H1 (cell line): ENCODE measurements around the gene B3GALT4. TPM values are rescaled to one million over a fixed set of nuclear protein-coding genes. Genes with fewer than 3 reads are reported as not detected.

Experiments used
- CTCF ChIA-PET: fragments of 300-600 bp; sonication (Branson Sonifier 250); formaldehyde crosslinking; loops from one replicate; lab custom pipeline; 2021; ENCODE audit not compliant: partially characterized antibody; lab: Charles Lee
- POLR2A ChIA-PET: fragments of 300-600 bp; sonication (Branson Sonifier 250); formaldehyde crosslinking; loops from one replicate; lab custom pipeline; 2021; ENCODE audit warnings: inconsistent platforms; ENCODE audit not compliant: partially characterized antibody; lab: Charles Lee
- DNase-seq, 2 experiments: peaks; one replicate each; pipeline versions ENCODE4 v3.0.0 to v3.0.0-alpha.2; 2010 to 2022; ENCODE audit warnings: low spot score in 2 of 2, low read depth in 1 of 2, mixed read lengths in 1 of 2
- FAIRE-seq: peaks from 2 replicates; lab custom pipeline; 2011; peaks lifted over from hg19 to GRCh38; lab: Jason Lieb, UNC
- H2AFZ ChIP-seq: 2 replicates; pipeline ENCODE4 v1.8.1; 2012; ENCODE audit warnings: low read length, inconsistent platforms
- H2AK5ac ChIP-seq: 2 replicates; pipeline ENCODE4 v1.6.1; 2013; ENCODE audit warnings: low read depth, low read length
- H2BK120ac ChIP-seq: replicated peaks from 2 replicates; pipeline ENCODE3; 2013; ENCODE audit warnings: low read depth, low read length, inconsistent platforms
- H2BK12ac ChIP-seq: 2 replicates; pipeline ENCODE4 v1.6.1; 2013; ENCODE audit warnings: low read depth, low read length
- H2BK15ac ChIP-seq: 2 replicates; pipeline ENCODE4 v1.6.1; 2013; ENCODE audit warnings: low read length
- H2BK20ac ChIP-seq: 2 replicates; pipeline ENCODE4 v1.6.1; 2013; ENCODE audit warnings: low read length
- H2BK5ac ChIP-seq: 2 replicates; pipeline ENCODE4 v1.6.1; 2013; ENCODE audit warnings: low read depth, low read length
- H3K14ac ChIP-seq: 2 replicates; pipeline ENCODE4 v1.6.1; 2013; ENCODE audit warnings: inconsistent platforms; ENCODE audit not compliant: insufficient read length
- H3K18ac ChIP-seq: 2 replicates; pipeline ENCODE4 v1.6.1; 2013; ENCODE audit warnings: low read length; ENCODE audit errors: extremely low read depth
- H3K23ac ChIP-seq: 2 replicates; pipeline ENCODE4 v1.6.1; 2013; ENCODE audit warnings: inconsistent platforms; ENCODE audit not compliant: insufficient read length
- H3K23me2 ChIP-seq: 2 replicates; pipeline ENCODE4 v1.6.1; 2013; ENCODE audit warnings: low read depth, low read length
- H3K27ac ChIP-seq: 2 replicates; pipeline ENCODE4 v1.6.1; 2011; ENCODE audit warnings: low read depth, low read length, inconsistent platforms
- H3K27me3 ChIP-seq, 4 experiments: replicated peaks in 1 of 4; 1 replicate in 1 of 4; 2 replicates in 3 of 4; pipeline versions ENCODE4 v1.6.1 to v1.8.1; 2011 to 2013; ENCODE audit warnings: low read length in 3 of 4, mild to moderate bottlenecking in 3 of 4, inconsistent platforms in 2 of 4, mixed read lengths in 2 of 4, moderate library complexity in 1 of 4; ENCODE audit not compliant: control insufficient read depth in 3 of 4, insufficient read depth in 3 of 4; ENCODE audit errors: extremely low read depth in 1 of 4
- H3K36me3 ChIP-seq, 4 experiments: 2 replicates each; pipeline versions ENCODE4 v1.6.1 to v1.8.1; 2011 to 2013; ENCODE audit warnings: mild to moderate bottlenecking in 4 of 4, low read length in 3 of 4, moderate library complexity in 2 of 4, control low read depth in 1 of 4, inconsistent platforms in 1 of 4; ENCODE audit not compliant: insufficient read depth in 4 of 4, control insufficient read depth in 2 of 4
- H3K4ac ChIP-seq: replicated peaks from 2 replicates; pipeline ENCODE3; 2013; ENCODE audit warnings: low read length, low read depth, mixed read lengths, inconsistent platforms; ENCODE audit not compliant: insufficient read length
- H3K4me1 ChIP-seq, 4 experiments: replicated peaks in 1 of 4; 1 replicate in 1 of 4; 2 replicates in 3 of 4; pipeline versions ENCODE4 v1.6.1 to v1.8.1; 2011 to 2013; ENCODE audit warnings: low read length in 3 of 4, inconsistent platforms in 2 of 4, mixed read lengths in 1 of 4; ENCODE audit not compliant: insufficient read depth in 4 of 4, control insufficient read depth in 3 of 4
- H3K4me2 ChIP-seq, 2 experiments: 2 replicates each; pipeline versions ENCODE4 v1.6.1 to v1.8.1; 2011 to 2013; ENCODE audit warnings: low read depth in 2 of 2, low read length in 2 of 2, control low read depth in 1 of 2, inconsistent platforms in 1 of 2, mild to moderate bottlenecking in 1 of 2; ENCODE audit not compliant: insufficient read depth in 1 of 2
- H3K4me3 ChIP-seq, 4 experiments: fragments of 200-600, 300-600 bp in 1 of 4; sonication (generic), shearing (Covaris generic), sonication (Bioruptor Twin) in 1 of 4; 2 replicates each; pipeline versions ENCODE4 v1.5.1 to v1.8.1; 2011 to 2016; ENCODE audit warnings: low read length in 4 of 4, low read depth in 3 of 4, control low read depth in 2 of 4, inconsistent platforms in 2 of 4, mild to moderate bottlenecking in 2 of 4, mixed read lengths in 1 of 4, moderate library complexity in 1 of 4; ENCODE audit not compliant: insufficient read depth in 2 of 4; ENCODE audit errors: extremely low read depth in 1 of 4
- H3K56ac ChIP-seq: replicated peaks from 2 replicates; pipeline ENCODE3; 2013; ENCODE audit warnings: low read depth, mild to moderate bottlenecking, mixed read lengths, low read length, inconsistent platforms; ENCODE audit not compliant: insufficient read length
- H3K79me1 ChIP-seq: 2 replicates; pipeline ENCODE4 v1.6.1; 2013; ENCODE audit warnings: low read depth, low read length, control low read depth
- H3K79me2 ChIP-seq, 2 experiments: 2 replicates each; pipeline versions ENCODE4 v1.6.1 to v1.8.1; 2012 to 2013; ENCODE audit warnings: low read length in 2 of 2, mild to moderate bottlenecking in 2 of 2, inconsistent platforms in 1 of 2; ENCODE audit not compliant: insufficient read depth in 2 of 2, control insufficient read depth in 1 of 2
- H3K9ac ChIP-seq, 4 experiments: replicated peaks in 1 of 4; 1 replicate in 1 of 4; 2 replicates in 3 of 4; pipeline versions ENCODE4 v1.6.1 to v1.8.1; 2011 to 2013; ENCODE audit warnings: low read depth in 3 of 4, low read length in 3 of 4, control low read depth in 2 of 4, mild to moderate bottlenecking in 2 of 4, moderate library complexity in 2 of 4, inconsistent platforms in 1 of 4; ENCODE audit errors: extremely low read depth in 1 of 4
- H3K9me3 ChIP-seq, 2 experiments: 2 replicates each; pipeline versions ENCODE4 v1.6.1 to v1.8.1; 2012 to 2013; ENCODE audit warnings: mild to moderate bottlenecking in 2 of 2, moderate library complexity in 2 of 2, control low read depth in 1 of 2, inconsistent platforms in 1 of 2, low read depth in 1 of 2, low read length in 1 of 2, mixed read lengths in 1 of 2; ENCODE audit not compliant: insufficient read depth in 2 of 2
- H4K20me1 ChIP-seq, 2 experiments: replicated peaks in 1 of 2; 2 replicates each; pipeline versions ENCODE3 to v1.8.1; 2011 to 2013; ENCODE audit warnings: inconsistent platforms in 2 of 2, low read length in 2 of 2, mild to moderate bottlenecking in 1 of 2; ENCODE audit not compliant: insufficient read depth in 2 of 2, control insufficient read depth in 1 of 2
- H4K5ac ChIP-seq: 2 replicates; pipeline ENCODE4 v1.6.1; 2013; ENCODE audit warnings: low read length, low read depth, mixed read lengths, inconsistent platforms; ENCODE audit not compliant: insufficient read length
- H4K8ac ChIP-seq: 2 replicates; pipeline ENCODE4 v1.8.0; 2013; ENCODE audit warnings: mild to moderate bottlenecking, moderate library complexity, low read length, inconsistent platforms; ENCODE audit not compliant: insufficient read depth; ENCODE audit errors: extremely low read depth
- H4K91ac ChIP-seq: replicated peaks from 2 replicates; pipeline ENCODE3; 2013; ENCODE audit warnings: low read length, mixed read lengths, inconsistent platforms; ENCODE audit not compliant: insufficient read length
- BCL11A ChIP-seq, 2 experiments: IDR thresholded peaks; one replicate each; pipeline ENCODE4 v1.6.1; 2011; ENCODE audit warnings: low read depth in 2 of 2, low read length in 2 of 2, mild to moderate bottlenecking in 2 of 2
- CREB1 ChIP-seq: IDR thresholded peaks from 2 replicates; pipeline ENCODE4 v1.6.1; 2012; ENCODE audit warnings: inconsistent platforms
- GABPA ChIP-seq: IDR thresholded peaks from 2 replicates; pipeline ENCODE4 v1.6.1; 2011; ENCODE audit warnings: mild to moderate bottlenecking, low read length, moderate library complexity, borderline replicate concordance; ENCODE audit not compliant: insufficient read depth
- GTF2F1 ChIP-seq: IDR thresholded peaks from 2 replicates; pipeline ENCODE4 v1.6.1; 2012; ENCODE audit warnings: low read depth, low read length, improper control_type of control experiment, borderline replicate concordance
- MAFK ChIP-seq: IDR thresholded peaks from 2 replicates; pipeline ENCODE4 v1.6.1; 2012; ENCODE audit warnings: low read depth, mild to moderate bottlenecking, improper control_type of control experiment, low read length
- RXRA ChIP-seq: IDR thresholded peaks from 2 replicates; pipeline ENCODE4 v1.6.1; 2011; ENCODE audit warnings: low read depth, mild to moderate bottlenecking, low read length, moderate library complexity; ENCODE audit not compliant: insufficient read depth
- SP4 ChIP-seq: IDR thresholded peaks from 2 replicates; pipeline ENCODE4 v1.6.1; 2012; ENCODE audit warnings: low read length, inconsistent platforms
- ZNF274 ChIP-seq: IDR thresholded peaks from 2 replicates; pipeline ENCODE4 v1.7.0; 2012; ENCODE audit warnings: low read length, borderline replicate concordance; ENCODE audit errors: extremely low read depth
- WGBS, 2 experiments: shearing (Covaris generic) in 1 of 2; methylation state at CpG; one replicate each; pipeline versions ENCODE4 v1.1.6 to v1.1.7; 2013 to 2015; ENCODE audit warnings: low lambda C conversion rate in 2 of 2, mixed read lengths in 2 of 2, inconsistent platforms in 1 of 2, low coverage in 1 of 2, missing lambda C conversion rate in 1 of 2; ENCODE audit not compliant: insufficient replicate concordance in 2 of 2, insufficient coverage in 1 of 2, insufficient read length in 1 of 2; ENCODE audit errors: extremely low coverage in 1 of 2, missing lambda C conversion rate in 1 of 2; 5-methylcytosine and 5-hydroxymethylcytosine counted together
- polyA plus RNA-seq, 7 experiments: library from polyadenylated mRNA; depleted of rRNA in 3 of 7; stranded (reverse) in 5 of 7; unstranded in 2 of 7; fragments of >200 nt in 5 of 7; fragments of 200-250 nt in 2 of 7; gene quantifications; 1 replicate in 5 of 7; 2 replicates in 1 of 7; 4 replicates in 1 of 7; pipeline versions ENCODE4 v1.2.1 to v1.2.3, GENCODE V29; 2011 to 2013; ENCODE audit warnings: missing spikeins in 2 of 7, mixed read lengths in 2 of 7
- total RNA-seq: library from RNA; stranded (reverse); fragmentation: NEBNext Ultra II Directional; extraction: Animal tissue kit (Norgen Biotek cat#: 25700); gene quantifications from 2 replicates; pipeline ENCODE4 v1.2.1, GENCODE V29; 2021

The B3GALT4 gene
- total and polyA plus RNA-seq, 2 of the 8 experiments (the other 6 are each of a cell fraction or from before 2014, with no cell fraction given), result 2.2 to 3.0 TPM

- Histone ChIP-seq H2BK120ac (no peak overlapping the region), H3K14ac (no peak overlapping the region), H3K23me2 (peaks cover 13% of the 10 kb centered on the region; the same call in 1 of the 2 replicates), H3K27me3 (no peaks in the 10 kb centered on the region), H3K9ac (no peak overlapping the region), H3K79me1 (peaks cover 10% of the 10 kb centered on the region; the same call in 1 of the 2 replicates), H4K8ac (no peak overlapping the region; the same call in 1 of the 2 replicates), H3K4me1 (peaks cover 0 to 13% (median 8%) of the 10 kb centered on the region in 4 experiments; a peak in 6 of 7 replicates), H3K4me2 (no peak overlapping the region), H2BK12ac (no peak overlapping the region), H4K20me1 (peaks cover 0 to 3% of the 10 kb centered on the region in 2 experiments), H3K36me3 (peaks cover 12 to 22% (median 17%) of the 10 kb centered on the region in 4 experiments; a peak in 7 of 8 replicates), H2BK20ac (no peak overlapping the region), H3K4me3 (no peak overlapping the region), H2AK5ac (no peak overlapping the region), H4K91ac (no peak overlapping the region), H3K18ac (no peak overlapping the region), H3K23ac (no peak overlapping the region), H3K9me3 (no peaks in the 10 kb centered on the region; a peak in 1 of 4 replicates), H4K5ac (no peak overlapping the region), H3K4ac (no peak overlapping the region), H2AFZ (no peak overlapping the region), H2BK5ac (no peak overlapping the region), H3K56ac (no peak overlapping the region), H3K27ac (no peak overlapping the region), H3K79me2 (peaks cover 4 to 32% of the 10 kb centered on the region in 2 experiments; a peak in 3 of 4 replicates), H2BK15ac (no peak overlapping the region)
- ChIA-PET POLR2A (interaction anchor here (1.0 to 16.7 kb wide), 4 partner anchors 14 to 103 kb away, joined by 3 to 337 read pairs (median 48); partner anchors contain the start of genes B3GALT4, RPS18 and VPS52), CTCF (interaction anchor here (0.6 to 7.2 kb wide), 2 partner anchors 14 to 52 kb away, joined by 4 to 81 read pairs; partner anchors contain the start of gene B3GALT4)
- WGBS, 2 experiments, result 94% methylated on average over 16 of the region's 16 CpGs; no CpG with 5 or more reads in 1 of the 2 experiments
- FAIRE-seq, result no peak
- DNase-seq, result no peak
- TF ChIP-seq GABPA (no peak), MAFK (no peak), CREB1 (no peak), GTF2F1 (no peak), RXRA (no peak), ZNF274 (no peak), BCL11A (IDR thresholded peaks at IDR 0.05; ENCODE audit: low read depth in 2 of 2, low read length in 2 of 2) (no peak), SP4 (no peak)
Measured at GRCh38 chr6:33292996-33293682, 16.2 kb downstream of the B3GALT4 start.
